IMR-90 (cell line): ENCODE data around the gene TIPRL. TPM values are rescaled to one million over a fixed set of nuclear protein-coding genes. Genes with fewer than 3 reads are reported as not detected.

Source experiments
- ATAC-seq: fragments of 200-7000 bp; cut with Tn5 transposase; 2 replicates; pipeline ENCODE4 v1.9.1; 2020; ENCODE audit warnings: low read depth, mild to moderate bottlenecking, moderate library complexity
- BruUV-seq: library from RNA; stranded (reverse); fragments of 400-500 nt; replicated peaks from 2 replicates; lab custom pipeline; 2021; lab: Mats Ljungman, UMichigan
- CTCF ChIA-PET: fragments of 300-600 bp; formaldehyde crosslinking; extraction: SDS; loops from one replicate; lab custom pipeline; 2021; ENCODE audit warnings: antibody characterized with exemption; lab: Yijun Ruan, JAX
- POLR2A ChIA-PET: fragments of 300-600 bp; sonication (Branson Sonifier 250); formaldehyde crosslinking; loops from one replicate; lab custom pipeline; 2022; ENCODE audit warnings: antibody characterized with exemption; ENCODE audit not compliant: unreplicated experiment; lab: Charles Lee
- DNase-seq: peaks from one replicate; pipeline ENCODE4 v3.0.0; 2013
- H2AFZ ChIP-seq: replicated peaks from 2 replicates; pipeline ENCODE3; 2013; ENCODE audit warnings: low read length, mild to moderate bottlenecking; ENCODE audit not compliant: poor library complexity
- H2AK5ac ChIP-seq: 2 replicates; pipeline ENCODE4 v1.6.1; 2013; ENCODE audit warnings: low read depth, low read length, inconsistent platforms
- H2AK9ac ChIP-seq: replicated peaks from 2 replicates; pipeline ENCODE3; 2013; ENCODE audit warnings: mild to moderate bottlenecking, low read depth, low read length, moderate library complexity; ENCODE audit not compliant: poor library complexity
- H2BK120ac ChIP-seq: 2 replicates; pipeline ENCODE4 v1.6.1; 2013; ENCODE audit warnings: low read depth, low read length, inconsistent platforms
- H2BK15ac ChIP-seq: 3 replicates; pipeline ENCODE4 v1.6.1; 2013; ENCODE audit warnings: low read depth, low read length, inconsistent platforms
- H2BK20ac ChIP-seq: 2 replicates; pipeline ENCODE4 v1.6.1; 2013; ENCODE audit warnings: low read depth, mild to moderate bottlenecking, inconsistent platforms, low read length, moderate library complexity
- H2BK5ac ChIP-seq: 2 replicates; pipeline ENCODE4 v1.6.1; 2013; ENCODE audit warnings: mild to moderate bottlenecking, low read depth, low read length, inconsistent platforms; ENCODE audit not compliant: poor library complexity, severe bottlenecking
- H3K14ac ChIP-seq: replicated peaks from 2 replicates; pipeline ENCODE4 v1.6.1; 2013; ENCODE audit warnings: low read depth, low read length, inconsistent platforms
- H3K18ac ChIP-seq: 2 replicates; pipeline ENCODE4 v1.6.1; 2013; ENCODE audit warnings: low read depth, low read length, control low read depth
- H3K23ac ChIP-seq: 2 replicates; pipeline ENCODE4 v1.6.1; 2013; ENCODE audit warnings: low read depth, low read length, inconsistent platforms
- H3K27ac ChIP-seq: 2 replicates; pipeline ENCODE4 v1.5.1; 2013; ENCODE audit warnings: mild to moderate bottlenecking, control low read depth, low read length; ENCODE audit not compliant: insufficient read depth
- H3K27me3 ChIP-seq: 2 replicates; pipeline ENCODE4 v1.6.1; 2013; ENCODE audit warnings: low read length; ENCODE audit not compliant: control insufficient read depth, insufficient read depth
- H3K36me3 ChIP-seq: 2 replicates; pipeline ENCODE4 v1.6.1; 2013; ENCODE audit warnings: low read length, mixed read lengths; ENCODE audit not compliant: control insufficient read depth, insufficient read depth
- H3K4ac ChIP-seq: 2 replicates; pipeline ENCODE4 v1.6.1; 2013; ENCODE audit warnings: low read depth, low read length, inconsistent platforms
- H3K4me1 ChIP-seq: 2 replicates; pipeline ENCODE4 v1.6.1; 2013; ENCODE audit warnings: low read length, mixed read lengths; ENCODE audit not compliant: control insufficient read depth, insufficient read depth
- H3K4me2 ChIP-seq: 2 replicates; pipeline ENCODE4 v1.6.1; 2013; ENCODE audit warnings: low read depth, mild to moderate bottlenecking, control low read depth, low read length, moderate library complexity
- H3K4me3 ChIP-seq: 2 replicates; pipeline ENCODE4 v1.5.1; 2013; ENCODE audit warnings: low read depth, mild to moderate bottlenecking, control low read depth, low read length, moderate library complexity; ENCODE audit not compliant: insufficient read depth
- H3K56ac ChIP-seq: 2 replicates; pipeline ENCODE4 v1.6.1; 2013; ENCODE audit warnings: low read length, inconsistent platforms; ENCODE audit not compliant: insufficient read depth; ENCODE audit errors: extremely low read depth
- H3K79me1 ChIP-seq, 2 experiments: 2 replicates each; pipeline ENCODE4 v1.6.1; 2013; ENCODE audit warnings: low read length in 2 of 2, inconsistent platforms in 1 of 2, low read depth in 1 of 2
- H3K9ac ChIP-seq: 2 replicates; pipeline ENCODE4 v1.6.1; 2013; ENCODE audit warnings: low read depth, low read length, control low read depth
- H3K9me1 ChIP-seq: 2 replicates; pipeline ENCODE4 v1.6.1; 2013; ENCODE audit warnings: low read length, inconsistent platforms; ENCODE audit not compliant: insufficient read depth
- H3K9me3 ChIP-seq: 2 replicates; pipeline ENCODE4 v1.6.1; 2013; ENCODE audit warnings: low read length; ENCODE audit not compliant: control insufficient read depth, insufficient read depth
- H4K20me1 ChIP-seq: 2 replicates; pipeline ENCODE4 v1.6.1; 2013; ENCODE audit warnings: low read length, inconsistent platforms; ENCODE audit not compliant: insufficient read depth
- H4K5ac ChIP-seq: 2 replicates; pipeline ENCODE4 v1.6.1; 2013; ENCODE audit warnings: mild to moderate bottlenecking, low read depth, low read length, control low read depth
- H4K8ac ChIP-seq, 2 experiments: 2 replicates each; pipeline ENCODE4 v1.6.1; 2013; ENCODE audit warnings: low read depth in 2 of 2, low read length in 2 of 2, control low read depth in 1 of 2, inconsistent platforms in 1 of 2
- H4K91ac ChIP-seq: 2 replicates; pipeline ENCODE4 v1.6.1; 2013; ENCODE audit warnings: low read depth, low read length, inconsistent platforms; ENCODE audit not compliant: insufficient read depth
- BHLHE40 ChIP-seq: fragments of 150-350 bp; IDR thresholded peaks from 2 replicates; pipeline ENCODE4 v1.6.1; 2016; ENCODE audit warnings: mild to moderate bottlenecking, low read depth, low read length
- CEBPB ChIP-seq: IDR thresholded peaks from 2 replicates; pipeline ENCODE4 v1.6.1; 2012; ENCODE audit warnings: low read depth, low read length, improper control_type of control experiment
- CHD1 ChIP-seq: IDR thresholded peaks from 2 replicates; pipeline ENCODE4 v1.6.1; 2012; ENCODE audit warnings: low read depth, low read length, improper control_type of control experiment
- FOS ChIP-seq: fragments of 150-350 bp; IDR thresholded peaks from 2 replicates; pipeline ENCODE4 v1.6.1; 2016; ENCODE audit warnings: low read depth, low read length
- MAFK ChIP-seq: IDR thresholded peaks from 2 replicates; pipeline ENCODE4 v1.6.1; 2012; ENCODE audit warnings: low read depth, low read length, improper control_type of control experiment
- NFE2L2 ChIP-seq: fragments of 150-350 bp; IDR thresholded peaks from 2 replicates; pipeline ENCODE4 v1.6.1; 2016; ENCODE audit warnings: low read depth, mild to moderate bottlenecking, low read length
- POLR2A ChIP-seq: IDR thresholded peaks from 2 replicates; pipeline ENCODE4 v1.6.1; 2012; ENCODE audit warnings: mild to moderate bottlenecking, low read depth, low read length
- RCOR1 ChIP-seq: IDR thresholded peaks from 2 replicates; pipeline ENCODE4 v1.6.1; 2012; ENCODE audit warnings: mild to moderate bottlenecking, low read length, improper control_type of control experiment; ENCODE audit not compliant: insufficient replicate concordance
- SMC3 ChIP-seq: fragments of 150-350 bp; IDR thresholded peaks from 2 replicates; pipeline ENCODE4 v1.6.1; 2016; ENCODE audit warnings: low read depth, mild to moderate bottlenecking, antibody characterized with exemption, low read length, moderate library complexity
- WGBS, 2 experiments: methylation state at CpG; one replicate each; pipeline versions ENCODE4 v1.1.5 to v1.1.7; 2013; ENCODE audit warnings: missing lambda C conversion rate in 2 of 2; ENCODE audit not compliant: insufficient read length in 1 of 2; ENCODE audit errors: extremely low coverage in 2 of 2; 5-methylcytosine and 5-hydroxymethylcytosine counted together
- dilution Hi-C: fragments of 300-500 bp; cut with HindIII; formaldehyde crosslinking; loops from one replicate; pipeline ENCODE4 v1.14.3; 2018; ENCODE audit warnings: low sequenced_read_pairs; ENCODE audit not compliant: unreplicated experiment
- in situ Hi-C: fragments of 300-500 bp; cut with MboI; formaldehyde crosslinking; loops from 3 replicates; pipeline ENCODE4 v1.14.3; 2019; ENCODE audit warnings: low sequenced_read_pairs, inconsistent platforms, mixed read lengths
- intact Hi-C: fragments of 100-400 bp; cut with micrococcal nuclease; formaldehyde crosslinking; loops from 2 replicates; pipeline ENCODE4 v1.10.0; 2022
- polyA plus RNA-seq, 3 experiments: library from polyadenylated mRNA; depleted of rRNA; stranded (reverse); fragments of >200 nt; gene quantifications; 2 replicates each; pipeline ENCODE4 v1.2.3, GENCODE V29; 2012; ENCODE audit warnings: low replicate concordance in 1 of 3
- total RNA-seq: library from RNA; depleted of rRNA; stranded (reverse); fragments of >200 nt; gene quantifications from 2 replicates; pipeline ENCODE4 v1.2.3, GENCODE V29; 2012
- TF ChIP-seq, protein P1 (sequence below): conservative IDR thresholded peaks from 2 replicates; pipeline ENCODE4 v1.5.1; 2012; ENCODE audit warnings: mild to moderate bottlenecking, low read depth, low read length, improper control_type of control experiment

TIPRL gene
- total and polyA plus RNA-seq, 2 of the 4 experiments (the other 2 are of a cell fraction): 15.4 to 23.8 TPM

DNA sequence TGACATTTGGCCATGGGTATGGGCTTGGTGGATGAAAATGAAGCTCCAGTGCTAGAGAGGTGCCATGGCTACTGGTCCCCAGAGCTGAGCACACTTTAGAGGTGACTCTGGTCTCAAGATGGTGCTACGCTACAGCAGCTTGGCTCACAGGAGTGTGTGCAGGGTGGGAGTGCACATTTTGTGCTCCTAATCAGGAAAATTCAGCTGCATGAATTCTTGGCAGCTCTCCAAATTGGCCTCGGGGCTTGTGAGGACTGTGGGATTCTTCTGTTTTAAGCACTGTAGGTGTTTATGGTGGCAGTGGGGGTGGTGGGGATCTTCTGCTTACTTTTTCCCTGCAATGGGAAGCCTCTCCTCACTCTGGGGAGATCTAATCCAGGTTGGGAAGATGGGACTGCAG is 17.3 kb upstream of the TIPRL start:
- H2BK5ac ChIP-seq: no peak overlapping the region
- no peak overlapping the region for H3K18ac ChIP-seq
- no TSS peak for BruUV-seq
- H3K56ac ChIP-seq: no peak overlapping the region
- no CpG with 5 or more reads among the region's 2 CpGs for WGBS, 2 experiments
- no peak overlapping the region for H2BK15ac ChIP-seq
- H3K23ac ChIP-seq: no peak overlapping the region
- ATAC-seq: no peak
- H3K9me1 ChIP-seq: no peaks in the 10 kb centered on the region
- DNase-seq: no peak
- no peaks in the 10 kb centered on the region for H3K36me3 ChIP-seq
- no peak overlapping the region for H3K4me2 ChIP-seq
- no peaks in the 10 kb centered on the region for H3K4me1 ChIP-seq
- H2BK20ac ChIP-seq: no peak overlapping the region
- in situ Hi-C loops: no loop called here
- H2AFZ ChIP-seq: no peak overlapping the region
- H3K27ac ChIP-seq: no peak overlapping the region
- H4K8ac ChIP-seq: no peak overlapping the region
- ChIA-PET POLR2A (interaction anchor here (0.5 kb wide), 1 partner anchor 366 kb away, joined by 3 read pairs; no protein-coding TSS in a partner anchor), CTCF (interaction anchor here (1.6 kb wide), 1 partner anchor 16 kb away, joined by 4 read pairs; no protein-coding TSS in a partner anchor)
- no peak overlapping the region for H3K4me3 ChIP-seq
- H4K20me1 ChIP-seq: no peaks in the 10 kb centered on the region
- TF ChIP-seq CEBPB (no peak), POLR2A (no peak), CHD1 (no peak), RCOR1 (no peak), FOS (no peak), MAFK (no peak), BHLHE40 (no peak), NFE2L2 (no peak), SMC3 (no peak)
- TF ChIP-seq, protein P1, sequence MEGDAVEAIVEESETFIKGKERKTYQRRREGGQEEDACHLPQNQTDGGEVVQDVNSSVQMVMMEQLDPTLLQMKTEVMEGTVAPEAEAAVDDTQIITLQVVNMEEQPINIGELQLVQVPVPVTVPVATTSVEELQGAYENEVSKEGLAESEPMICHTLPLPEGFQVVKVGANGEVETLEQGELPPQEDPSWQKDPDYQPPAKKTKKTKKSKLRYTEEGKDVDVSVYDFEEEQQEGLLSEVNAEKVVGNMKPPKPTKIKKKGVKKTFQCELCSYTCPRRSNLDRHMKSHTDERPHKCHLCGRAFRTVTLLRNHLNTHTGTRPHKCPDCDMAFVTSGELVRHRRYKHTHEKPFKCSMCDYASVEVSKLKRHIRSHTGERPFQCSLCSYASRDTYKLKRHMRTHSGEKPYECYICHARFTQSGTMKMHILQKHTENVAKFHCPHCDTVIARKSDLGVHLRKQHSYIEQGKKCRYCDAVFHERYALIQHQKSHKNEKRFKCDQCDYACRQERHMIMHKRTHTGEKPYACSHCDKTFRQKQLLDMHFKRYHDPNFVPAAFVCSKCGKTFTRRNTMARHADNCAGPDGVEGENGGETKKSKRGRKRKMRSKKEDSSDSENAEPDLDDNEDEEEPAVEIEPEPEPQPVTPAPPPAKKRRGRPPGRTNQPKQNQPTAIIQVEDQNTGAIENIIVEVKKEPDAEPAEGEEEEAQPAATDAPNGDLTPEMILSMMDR: no peak
- dilution Hi-C loops: no loop called here
- no peaks in the 10 kb centered on the region for H3K79me1 ChIP-seq
- no peak overlapping the region for H4K91ac ChIP-seq
- no peak overlapping the region for H4K5ac ChIP-seq
- H3K9me3 ChIP-seq: peaks cover 3% of the 10 kb centered on the region; the same call in 1 of the 2 replicates
- H3K27me3 ChIP-seq: no peaks in the 10 kb centered on the region; the same call in 1 of the 2 replicates
- no peak overlapping the region for H3K4ac ChIP-seq
- H3K9ac ChIP-seq: no peak overlapping the region
- H2AK9ac ChIP-seq: no peak overlapping the region
- H2AK5ac ChIP-seq: no peak overlapping the region
- H3K14ac ChIP-seq: no peak overlapping the region
- intact Hi-C loops: no loop called here
- H2BK120ac ChIP-seq: no peak overlapping the region
